Measurements from ENCODE around the gene TMEM123. TPM values are rescaled to one million over a fixed set of nuclear protein-coding genes. Genes with fewer than 3 reads are reported as not detected.

TMEM123 gene
- total and polyA plus RNA-seq, 2 of the 4 experiments (the other 2 are of a cell fraction) = 96.9 to 127 TPM

DNA sequence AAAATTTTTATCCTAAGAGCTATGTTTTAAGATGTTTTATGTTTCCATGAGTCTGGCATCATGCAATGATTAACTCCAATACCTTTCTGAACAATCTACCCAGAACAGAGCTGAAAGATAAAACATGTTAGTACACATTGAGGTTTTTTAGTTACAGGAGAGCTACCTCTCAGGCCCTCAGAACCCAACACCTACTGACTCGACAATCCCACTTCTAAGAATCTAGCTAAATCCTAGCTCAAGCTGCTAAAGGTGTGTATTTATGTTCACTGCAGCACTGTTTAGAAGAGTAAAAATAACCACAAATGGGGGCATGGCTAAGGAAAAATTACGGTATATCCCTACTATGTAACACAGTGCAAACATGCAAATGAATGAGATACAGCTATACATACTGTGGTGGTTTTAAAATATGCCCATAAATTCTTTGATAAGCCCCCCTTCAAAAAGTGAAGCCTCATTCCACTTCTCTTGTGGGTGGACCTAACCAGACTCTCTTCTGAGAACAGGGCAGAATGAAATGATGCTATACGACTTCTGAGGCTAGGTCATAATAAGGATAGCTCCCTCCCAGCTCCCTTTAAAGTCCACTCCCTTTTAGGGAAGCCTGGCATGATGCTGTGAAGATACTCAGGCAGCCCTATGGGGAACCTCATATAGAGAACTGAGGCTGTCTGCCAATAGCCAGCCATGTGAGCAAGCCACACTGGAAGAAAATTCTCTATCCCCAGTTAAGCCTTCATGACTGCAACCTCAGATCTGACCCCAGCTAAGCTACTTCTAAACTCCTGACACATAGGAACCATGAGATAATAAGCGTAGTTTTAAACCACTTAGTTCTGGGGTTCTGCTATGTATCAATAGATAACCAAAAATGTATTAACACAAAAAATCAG, 29.5 kb downstream of the TMEM123 start:
- H2AK9ac ChIP-seq (replicated peaks; ENCODE audit: low read depth, low read length, poor library complexity) = no peak overlapping the region
- H4K8ac ChIP-seq (ENCODE audit: low read depth in 2 of 2, low read length in 2 of 2) = no peak overlapping the region
- H3K9ac ChIP-seq (ENCODE audit: low read depth, low read length) = no peak overlapping the region
- H2BK5ac ChIP-seq (ENCODE audit: low read depth, low read length, poor library complexity, severe bottlenecking) = no peak overlapping the region
- H3K79me1 ChIP-seq (ENCODE audit: low read depth in 1 of 2, low read length in 2 of 2) = peaks cover 25 to 66% of the 10 kb centered on the region in 2 experiments
- H3K56ac ChIP-seq (ENCODE audit: extremely low read depth, insufficient read depth, low read length) = no peak overlapping the region
- no peak overlapping the region for H3K4me3 ChIP-seq (ENCODE audit: insufficient read depth, low read depth, low read length)
- H3K23ac ChIP-seq (ENCODE audit: low read depth, low read length) = no peak overlapping the region
- H4K91ac ChIP-seq (ENCODE audit: insufficient read depth, low read depth, low read length) = no peak overlapping the region
- no peak overlapping the region for H3K4me2 ChIP-seq (ENCODE audit: low read depth, low read length)
- intact Hi-C loops (cut with micrococcal nuclease) = no loop called here
- no TSS peak for BruUV-seq (replicated peaks)
- no peak overlapping the region for H4K5ac ChIP-seq (ENCODE audit: low read depth, low read length)
- ChIA-PET CTCF (interaction anchor here (0.6 to 1.2 kb wide), 4 partner anchors 28 to 284 kb away, joined by 3 read pairs; no protein-coding TSS in a partner anchor), POLR2A (ENCODE audit: unreplicated experiment) (no interaction called here)
- H3K9me3 ChIP-seq (ENCODE audit: control insufficient read depth, insufficient read depth, low read length) = no peaks in the 10 kb centered on the region
- H2BK120ac ChIP-seq (ENCODE audit: low read depth, low read length) = no peak overlapping the region
- no peak overlapping the region for H2AK5ac ChIP-seq (ENCODE audit: low read depth, low read length)
- H3K4ac ChIP-seq (ENCODE audit: low read depth, low read length) = no peak overlapping the region
- H3K14ac ChIP-seq (replicated peaks; ENCODE audit: low read depth, low read length) = no peak overlapping the region
- H2BK20ac ChIP-seq (ENCODE audit: low read depth, low read length) = no peak overlapping the region
- peaks cover 16% of the 10 kb centered on the region for H4K20me1 ChIP-seq (ENCODE audit: insufficient read depth, low read length)
- H3K9me1 ChIP-seq (ENCODE audit: insufficient read depth, low read length) = peaks cover 9% of the 10 kb centered on the region
- TF ChIP-seq NFE2L2 (IDR thresholded peaks at IDR 0.05; ENCODE audit: low read depth, low read length) (no peak), RAD21 (IDR thresholded peaks at IDR 0.05; ENCODE audit: low read length) (no peak), SMC3 (IDR thresholded peaks at IDR 0.05; ENCODE audit: low read depth, low read length) (no peak), RCOR1 (IDR thresholded peaks at IDR 0.05; ENCODE audit: insufficient replicate concordance, low read length) (no peak), CHD1 (IDR thresholded peaks at IDR 0.05; ENCODE audit: low read depth, low read length) (no peak)
- H3K27me3 ChIP-seq (ENCODE audit: control insufficient read depth, insufficient read depth, low read length) = no peaks in the 10 kb centered on the region
- dilution Hi-C loops (cut with HindIII; ENCODE audit: low sequenced_read_pairs, unreplicated experiment) = no loop called here
- in situ Hi-C loops (cut with MboI; ENCODE audit: low sequenced_read_pairs) = no loop called here
- H2BK15ac ChIP-seq (ENCODE audit: low read depth, low read length) = no peak overlapping the region
- H3K4me1 ChIP-seq (ENCODE audit: control insufficient read depth, insufficient read depth, low read length) = no peaks in the 10 kb centered on the region
- no peak overlapping the region for H3K27ac ChIP-seq (ENCODE audit: insufficient read depth, low read length)
- no peak overlapping the region for H3K18ac ChIP-seq (ENCODE audit: low read depth, low read length)
- WGBS, 2 experiments (ENCODE audit: extremely low coverage in 2 of 2, insufficient read length in 1 of 2) = no CpG with 5 or more reads among the region's 4 CpGs
- ATAC-seq (ENCODE audit: low read depth) (peak; percentile 44; the same call in 1 of the 2 replicates), DNase-seq (no peak)
- H3K36me3 ChIP-seq (ENCODE audit: control insufficient read depth, insufficient read depth, low read length) = peaks cover 3% of the 10 kb centered on the region; the same call in 1 of the 2 replicates
- H2AFZ ChIP-seq (replicated peaks; ENCODE audit: low read length, poor library complexity) = no peak overlapping the region
